ENCODE results near the gene SHE. TPM values are rescaled to one million over a fixed set of nuclear protein-coding genes. Genes with fewer than 3 reads are reported as not detected.

The SHE gene
- total RNA-seq, 4 donors from 2014 or later: 9.0 to 24.6 (median 18.0) TPM

DNA sequence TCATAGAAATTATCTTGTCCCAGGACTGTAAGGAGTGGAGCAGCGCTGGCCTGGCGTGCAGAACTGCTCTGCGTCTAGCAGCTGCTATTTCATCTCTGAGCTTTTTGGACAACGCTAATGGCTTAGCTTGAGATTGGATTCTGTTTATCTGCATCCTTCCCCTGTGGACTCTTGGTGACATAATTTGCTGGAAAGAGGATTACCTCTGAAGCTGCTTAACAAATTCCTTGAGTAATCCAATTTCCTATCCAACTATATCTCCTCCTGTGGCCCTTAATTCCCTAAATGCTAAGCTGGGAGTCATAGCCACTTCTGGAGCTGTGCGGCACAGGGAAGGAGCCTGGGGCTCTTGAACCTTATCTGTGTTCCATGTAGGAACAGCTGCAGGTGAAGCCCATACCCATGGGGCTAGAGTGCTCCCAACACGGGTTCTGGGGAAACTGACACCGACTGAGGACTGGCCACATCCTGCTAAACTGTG lies 53.8 kb downstream of the SHE start:
- no peak overlapping the region for H3K27ac ChIP-seq
- TF ChIP-seq POLR2A (IDR thresholded peaks at IDR 0.05): no peak
- no peak overlapping the region for H3K4me3 ChIP-seq
- DNase-seq (ENCODE audit: low spot score in 2 of 2): no peak
- peaks cover 0 to 33% (median 3%) of the 10 kb centered on the region in 4 donors for H3K4me1 ChIP-seq
- H3K27me3 ChIP-seq: no peaks in the 10 kb centered on the region
- WGBS, 2 donors: 77 to 85% methylated on average over 7 of the region's 7 CpGs
- peaks cover 0 to 76% (median 8%) of the 10 kb centered on the region in 3 donors for H3K36me3 ChIP-seq
- no peaks in the 10 kb centered on the region for H3K9me3 ChIP-seq

DNA sequence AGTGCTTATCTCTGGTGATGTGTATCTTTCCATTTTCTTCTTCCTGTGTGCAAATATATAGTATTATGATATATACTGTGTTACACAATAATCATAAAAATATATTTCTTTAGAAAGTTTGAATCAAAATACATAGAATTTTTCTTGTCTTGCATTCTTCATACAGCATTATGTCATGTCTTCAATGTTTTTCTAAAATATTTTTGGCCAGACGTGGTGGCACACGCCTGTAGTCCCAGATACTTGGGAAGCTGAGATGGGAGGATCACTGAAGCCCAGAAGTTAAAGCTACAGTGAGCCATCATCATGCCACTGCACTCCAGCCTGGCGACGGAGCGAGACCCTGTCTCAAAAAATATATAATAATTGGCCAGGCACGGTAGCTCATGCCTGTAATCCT lies 55.4 kb downstream of the SHE start:
- peaks cover 0 to 70% (median 8%) of the 10 kb centered on the region in 3 donors for H3K36me3 ChIP-seq
- peak overlapping the region in 3 of 4 donors; percentile 42 to 83 (median 80) for H3K27ac ChIP-seq
- H3K27me3 ChIP-seq: no peaks in the 10 kb centered on the region
- DNase-seq (ENCODE audit: low spot score in 2 of 2): no peak
- H3K9me3 ChIP-seq: no peaks in the 10 kb centered on the region
- H3K4me3 ChIP-seq: no peak overlapping the region
- peaks cover 0 to 36% (median under 1%) of the 10 kb centered on the region in 4 donors for H3K4me1 ChIP-seq
- no peak for TF ChIP-seq EP300 (IDR thresholded peaks at IDR 0.05)
- TF ChIP-seq, protein P1, sequence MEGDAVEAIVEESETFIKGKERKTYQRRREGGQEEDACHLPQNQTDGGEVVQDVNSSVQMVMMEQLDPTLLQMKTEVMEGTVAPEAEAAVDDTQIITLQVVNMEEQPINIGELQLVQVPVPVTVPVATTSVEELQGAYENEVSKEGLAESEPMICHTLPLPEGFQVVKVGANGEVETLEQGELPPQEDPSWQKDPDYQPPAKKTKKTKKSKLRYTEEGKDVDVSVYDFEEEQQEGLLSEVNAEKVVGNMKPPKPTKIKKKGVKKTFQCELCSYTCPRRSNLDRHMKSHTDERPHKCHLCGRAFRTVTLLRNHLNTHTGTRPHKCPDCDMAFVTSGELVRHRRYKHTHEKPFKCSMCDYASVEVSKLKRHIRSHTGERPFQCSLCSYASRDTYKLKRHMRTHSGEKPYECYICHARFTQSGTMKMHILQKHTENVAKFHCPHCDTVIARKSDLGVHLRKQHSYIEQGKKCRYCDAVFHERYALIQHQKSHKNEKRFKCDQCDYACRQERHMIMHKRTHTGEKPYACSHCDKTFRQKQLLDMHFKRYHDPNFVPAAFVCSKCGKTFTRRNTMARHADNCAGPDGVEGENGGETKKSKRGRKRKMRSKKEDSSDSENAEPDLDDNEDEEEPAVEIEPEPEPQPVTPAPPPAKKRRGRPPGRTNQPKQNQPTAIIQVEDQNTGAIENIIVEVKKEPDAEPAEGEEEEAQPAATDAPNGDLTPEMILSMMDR (IDR thresholded peaks at IDR 0.05): no peak
- WGBS, 2 donors: 89 to 90% methylated on average over 6 of the region's 6 CpGs

DNA sequence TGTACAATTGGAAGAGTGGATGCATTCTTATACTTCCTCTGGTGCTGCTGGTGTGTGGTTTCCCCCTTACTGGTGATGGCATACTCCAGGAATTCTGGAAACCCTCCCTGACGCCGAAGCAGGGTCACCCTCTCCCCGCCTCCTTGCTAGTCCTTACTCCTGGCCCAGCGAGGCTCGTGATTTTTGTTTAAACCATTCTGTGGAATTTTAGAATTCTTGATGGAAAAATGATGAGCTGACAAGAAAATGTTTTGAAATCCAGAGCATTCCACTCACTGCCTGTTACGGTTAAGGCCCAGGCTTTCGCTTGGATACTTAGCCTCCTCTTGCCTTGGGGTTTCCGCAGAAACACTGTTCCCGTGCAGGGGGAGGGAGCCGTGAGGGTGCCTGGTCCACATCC lies 55.9 kb downstream of the SHE start:
- no peaks in the 10 kb centered on the region for H3K27me3 ChIP-seq
- WGBS, 2 donors: 34 to 43% methylated on average over 10 of the region's 10 CpGs
- peak overlapping the region; percentile 42 to 83 (median 61) for H3K27ac ChIP-seq
- TF ChIP-seq, protein P1 (IDR thresholded peaks at IDR 0.05): no peak
- TF ChIP-seq EP300 (IDR thresholded peaks at IDR 0.05) (peak in 1 of 2 donors; percentile 70), POLR2A (IDR thresholded peaks at IDR 0.05) (no peak)
- peaks cover 0 to 66% (median 8%) of the 10 kb centered on the region in 3 donors for H3K36me3 ChIP-seq
- H3K9me3 ChIP-seq: no peaks in the 10 kb centered on the region
- DNase-seq (ENCODE audit: low spot score in 2 of 2): peak; percentile 34 to 48
- H3K4me1 ChIP-seq: peaks cover 0 to 36% (median 2%) of the 10 kb centered on the region in 4 donors
- H3K4me3 ChIP-seq: no peak overlapping the region

DNA sequence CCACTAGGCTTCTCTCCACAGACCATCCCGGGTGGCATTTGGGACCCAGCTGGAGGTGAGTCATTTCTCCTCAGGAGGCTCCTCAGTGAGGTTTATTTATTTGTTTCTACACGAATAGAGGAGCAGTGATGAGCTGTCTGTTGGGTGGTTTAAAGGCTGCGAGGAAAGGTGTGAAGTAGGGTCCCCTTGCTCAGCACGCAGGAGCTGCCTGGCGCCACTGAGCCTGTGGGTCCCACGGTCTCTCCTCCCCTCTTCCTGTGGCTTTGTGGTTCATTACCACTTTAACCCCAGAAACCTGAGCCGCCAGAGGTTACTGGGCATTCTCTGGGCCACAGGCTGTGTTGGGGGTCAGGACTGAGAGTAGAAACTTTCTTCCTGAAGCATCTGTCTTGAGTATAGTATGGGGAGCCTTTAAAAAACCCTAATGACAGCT lies 57.2 kb downstream of the SHE start:
- WGBS, 2 donors: 66 to 79% methylated on average over 7 of the region's 7 CpGs
- Histone ChIP-seq H3K4me1 (peaks cover 0 to 36% (median 2%) of the 10 kb centered on the region in 4 donors), H3K36me3 (peaks cover 0 to 63% (median 8%) of the 10 kb centered on the region in 3 donors), H3K27ac (peak overlapping the region in 2 of 4 donors; percentile 35 to 83), H3K4me3 (no peak overlapping the region), H3K27me3 (no peaks in the 10 kb centered on the region), H3K9me3 (no peaks in the 10 kb centered on the region)
- DNase-seq (ENCODE audit: low spot score in 2 of 2): no peak
- TF ChIP-seq POLR2A (IDR thresholded peaks at IDR 0.05) (no peak), EP300 (IDR thresholded peaks at IDR 0.05) (no peak)
- TF ChIP-seq, protein P1 (IDR thresholded peaks at IDR 0.05): no peak

DNA sequence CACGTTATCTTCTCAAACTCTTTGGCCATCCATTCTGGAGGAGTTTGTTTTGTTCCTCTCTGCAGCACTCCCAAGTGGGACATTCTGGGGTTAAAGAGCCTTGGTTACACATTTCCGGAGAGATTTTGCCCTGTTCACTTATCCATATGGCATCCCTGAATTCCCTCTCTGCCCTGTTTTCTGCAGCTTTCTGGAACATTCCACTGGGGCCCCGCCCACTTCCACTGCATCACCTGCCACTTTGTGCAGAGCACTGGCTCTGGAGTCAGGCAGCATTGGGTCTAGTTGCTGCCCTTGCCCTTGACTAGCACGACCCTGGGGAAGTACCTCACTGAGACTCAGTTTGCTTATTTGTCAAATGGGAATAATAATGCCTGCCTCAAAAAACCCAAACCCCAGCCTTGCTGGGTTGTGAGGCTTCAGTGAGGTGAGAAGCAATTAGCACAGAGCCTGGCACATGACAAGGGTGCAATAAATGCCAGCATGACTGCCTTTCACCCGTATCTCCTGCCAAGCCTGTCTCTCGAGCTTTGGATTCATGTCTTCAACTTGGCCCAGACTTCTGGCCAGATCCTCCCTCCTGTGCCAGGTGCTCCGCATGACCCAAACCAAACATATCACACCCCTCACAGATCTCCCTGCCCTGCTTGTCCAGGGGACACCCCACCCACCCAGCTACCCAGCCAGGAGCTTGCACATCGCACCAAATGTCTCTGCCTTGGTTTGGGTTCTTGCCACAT lies 58.8 kb downstream of the SHE start:
- TF ChIP-seq, protein P1 (IDR thresholded peaks at IDR 0.05): no peak
- TF ChIP-seq POLR2A (IDR thresholded peaks at IDR 0.05): no peak
- TF ChIP-seq EP300 (IDR thresholded peaks at IDR 0.05): no peak
- Histone ChIP-seq H3K36me3 (peaks cover 0 to 55% (median 8%) of the 10 kb centered on the region in 3 donors), H3K27ac (no peak overlapping the region), H3K4me3 (no peak overlapping the region), H3K27me3 (no peaks in the 10 kb centered on the region), H3K9me3 (no peaks in the 10 kb centered on the region), H3K4me1 (peaks cover 0 to 39% (median 2%) of the 10 kb centered on the region in 4 donors)
- 80 to 84% methylated on average over 8 of the region's 8 CpGs for WGBS, 2 donors
- no peak for DNase-seq (ENCODE audit: low spot score in 2 of 2)
